ENCODE data around the gene KIAA0753.
"Not testable (repeated sequence)": the region's sequence is repeated elsewhere in the genome, so short reads cannot be mapped to it uniquely, and the experiment has no call there.

Gene KIAA0753

GRCh38 chr17:6596941-6597340, 43.6 kb downstream of the KIAA0753 start:
- DNase-seq (ENCODE audit: low spot score): no peak

GRCh38 chr17:6596511-6596910, 44.0 kb downstream of the KIAA0753 start:
- no peak for DNase-seq (ENCODE audit: low spot score)

GRCh38 chr17:6596081-6596480, 44.4 kb downstream of the KIAA0753 start:
- DNase-seq (ENCODE audit: low spot score): no peak

- DNase-seq (ENCODE audit: low spot score): not testable (repeated sequence)
These were observed 47.1 kb downstream of the KIAA0753 start for GRCh38 chr17:6593371-6593770.

- DNase-seq (ENCODE audit: low spot score): no peak
These were observed 48.3 kb downstream of the KIAA0753 start for GRCh38 chr17:6592173-6592572.

GRCh38 chr17:6591599-6592158, 48.8 kb downstream of the KIAA0753 start:
- DNase-seq (ENCODE audit: low spot score): no peak

- no peak for DNase-seq (ENCODE audit: low spot score)
These were observed 51.1 kb downstream of the KIAA0753 start for GRCh38 chr17:6589266-6589946.

GRCh38 chr17:6588165-6588564, 52.3 kb downstream of the KIAA0753 start:
- DNase-seq (ENCODE audit: low spot score): no peak

GRCh38 chr17:6587310-6587709, 53.2 kb downstream of the KIAA0753 start:
- DNase-seq (ENCODE audit: low spot score): no peak

- no peak for DNase-seq (ENCODE audit: low spot score)
These were observed 57.1 kb downstream of the KIAA0753 start for GRCh38 chr17:6583411-6583810.

- DNase-seq (ENCODE audit: low spot score): no peak
These were observed 59.9 kb downstream of the KIAA0753 start for GRCh38 chr17:6580625-6581024.

GRCh38 chr17:6578491-6578890, 62.0 kb downstream of the KIAA0753 start:
- no peak for DNase-seq (ENCODE audit: low spot score)

- no peak for DNase-seq (ENCODE audit: low spot score)
These were observed 62.7 kb downstream of the KIAA0753 start for GRCh38 chr17:6577686-6578263.

- DNase-seq (ENCODE audit: low spot score): no peak
These were observed 64.3 kb downstream of the KIAA0753 start for GRCh38 chr17:6576038-6576785.

GRCh38 chr17:6575596-6575988, 64.9 kb downstream of the KIAA0753 start:
- no peak for DNase-seq (ENCODE audit: low spot score)

GRCh38 chr17:6574687-6575595, 65.6 kb downstream of the KIAA0753 start:
- no peak for DNase-seq (ENCODE audit: low spot score)

- DNase-seq (ENCODE audit: low spot score): no peak
These were observed 66.4 kb downstream of the KIAA0753 start for GRCh38 chr17:6573982-6574686.

- not testable (repeated sequence) for DNase-seq (ENCODE audit: low spot score)
These were observed 67.0 kb downstream of the KIAA0753 start for GRCh38 chr17:6573495-6573894.

- no peak for DNase-seq (ENCODE audit: low spot score)
These were observed 67.5 kb downstream of the KIAA0753 start for GRCh38 chr17:6572972-6573370.

- DNase-seq (ENCODE audit: low spot score): no peak
These were observed 69.1 kb downstream of the KIAA0753 start for GRCh38 chr17:6571452-6571781.

GRCh38 chr17:6570731-6571451, 69.6 kb downstream of the KIAA0753 start:
- no peak for DNase-seq (ENCODE audit: low spot score)
